Measurements from ENCODE around the gene GNL2. TPM values are rescaled to one million over a fixed set of nuclear protein-coding genes. Genes with fewer than 3 reads are reported as not detected.
"Not testable (repeated sequence)": the region's sequence is repeated elsewhere in the genome, so short reads cannot be mapped to it uniquely, and the experiment has no call there.

The GNL2 gene
- total and polyA plus RNA-seq, 11 donors, result 19.4 to 76.7 (median 25.1) TPM

DNA sequence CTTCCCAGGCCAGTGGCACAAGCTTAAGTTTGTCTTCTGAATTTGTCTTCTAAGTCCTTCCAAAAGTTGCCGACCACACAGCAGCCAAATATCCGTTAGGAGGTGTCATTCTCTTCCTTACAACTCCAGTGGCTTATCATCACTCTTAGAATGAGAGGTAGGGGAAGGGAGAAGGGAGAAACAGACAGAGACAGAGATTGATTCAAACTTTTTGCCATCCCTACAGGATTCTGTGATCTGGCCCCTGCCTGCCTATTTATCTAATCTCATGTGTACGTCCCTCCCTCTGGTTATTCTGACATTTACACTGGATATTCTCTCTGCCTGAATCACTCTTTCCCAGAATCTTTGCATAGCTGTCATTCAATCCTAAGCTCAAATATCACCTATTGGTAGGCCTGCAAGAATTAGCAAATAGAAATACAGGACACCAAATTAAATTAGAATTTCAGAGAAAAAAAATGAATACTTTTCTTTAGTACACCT, 488 bp upstream of the GNL2 start:
- H3K36me3 ChIP-seq, result peaks cover 0 to 30% (median 24%) of the 10 kb centered on the region in 9 donors
- peaks cover 2 to 24% (median 16%) of the 10 kb centered on the region in 12 donors for H3K4me1 ChIP-seq
- TF ChIP-seq POLR2A (IDR thresholded peaks at IDR 0.05), result no peak
- TF ChIP-seq, protein P1, sequence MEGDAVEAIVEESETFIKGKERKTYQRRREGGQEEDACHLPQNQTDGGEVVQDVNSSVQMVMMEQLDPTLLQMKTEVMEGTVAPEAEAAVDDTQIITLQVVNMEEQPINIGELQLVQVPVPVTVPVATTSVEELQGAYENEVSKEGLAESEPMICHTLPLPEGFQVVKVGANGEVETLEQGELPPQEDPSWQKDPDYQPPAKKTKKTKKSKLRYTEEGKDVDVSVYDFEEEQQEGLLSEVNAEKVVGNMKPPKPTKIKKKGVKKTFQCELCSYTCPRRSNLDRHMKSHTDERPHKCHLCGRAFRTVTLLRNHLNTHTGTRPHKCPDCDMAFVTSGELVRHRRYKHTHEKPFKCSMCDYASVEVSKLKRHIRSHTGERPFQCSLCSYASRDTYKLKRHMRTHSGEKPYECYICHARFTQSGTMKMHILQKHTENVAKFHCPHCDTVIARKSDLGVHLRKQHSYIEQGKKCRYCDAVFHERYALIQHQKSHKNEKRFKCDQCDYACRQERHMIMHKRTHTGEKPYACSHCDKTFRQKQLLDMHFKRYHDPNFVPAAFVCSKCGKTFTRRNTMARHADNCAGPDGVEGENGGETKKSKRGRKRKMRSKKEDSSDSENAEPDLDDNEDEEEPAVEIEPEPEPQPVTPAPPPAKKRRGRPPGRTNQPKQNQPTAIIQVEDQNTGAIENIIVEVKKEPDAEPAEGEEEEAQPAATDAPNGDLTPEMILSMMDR (IDR thresholded peaks at IDR 0.05), result no peak
- H3K9me3 ChIP-seq, result no peaks in the 10 kb centered on the region
- ATAC-seq, result peak in 2 of 4 donors; percentile 8 to 35
- no peak for DNase-seq
- peak overlapping the region in 11 of 12 donors; percentile 50 to 84 (median 75) for H3K27ac ChIP-seq
- 0 to 2% (median 0%) methylated on average over 3 of the region's 3 CpGs for WGBS, 4 donors
- H3K27me3 ChIP-seq, result no peaks in the 10 kb centered on the region
- intact Hi-C loops (cut with DNase I), result loop anchor here in 4 of 10 donors (5.0 to 10.0 kb wide), 4 partner anchors 86 to 1239 kb away; partner anchors contain the start of genes C1orf122 (in 1 of the 4), CDCA8 (in 1 of the 4) and YRDC (in 1 of the 4)
- H3K4me3 ChIP-seq, result peak overlapping the region in 11 of 12 donors; percentile 61 to 88 (median 74)

DNA sequence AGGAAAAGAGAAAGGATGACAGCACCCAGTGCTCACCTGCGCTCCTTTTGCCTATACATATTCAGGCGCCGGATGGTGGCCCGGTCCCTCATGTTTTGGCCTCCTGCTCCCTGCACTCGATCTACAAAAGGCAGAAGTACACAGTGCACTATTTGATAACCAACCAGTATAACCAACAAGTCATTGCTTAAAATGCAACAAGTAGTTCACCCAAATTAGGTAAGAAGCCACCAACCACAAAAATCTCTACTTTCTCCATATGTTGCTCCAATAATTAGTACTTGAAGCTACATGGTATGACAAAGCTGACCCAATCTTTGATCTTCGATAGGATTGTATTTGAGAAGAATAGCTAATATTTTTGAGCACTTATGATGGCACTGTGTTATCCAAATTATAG, 2.0 kb downstream of the GNL2 start:
- ATAC-seq, result no peak
- H3K4me1 ChIP-seq, result peaks cover 2 to 24% (median 16%) of the 10 kb centered on the region in 12 donors
- H3K9me3 ChIP-seq, result no peaks in the 10 kb centered on the region
- H3K4me3 ChIP-seq, result no peak overlapping the region
- no peak overlapping the region for H3K27ac ChIP-seq
- H3K27me3 ChIP-seq, result no peaks in the 10 kb centered on the region
- peaks cover 0 to 55% (median 49%) of the 10 kb centered on the region in 9 donors for H3K36me3 ChIP-seq
- intact Hi-C loops (cut with DNase I), result loop anchor here in 4 of 10 donors (2.0 to 10.0 kb wide), 4 partner anchors 36 to 1241 kb away; partner anchors contain the start of genes C1orf122 (in 1 of the 4), DNALI1 (in 1 of the 4), MEAF6 (in 1 of the 4) and YRDC (in 1 of the 4)
- WGBS, 4 donors, result 94 to 95% (median 94%) methylated on average over 6 of the region's 6 CpGs
- TF ChIP-seq POLR2A (IDR thresholded peaks at IDR 0.05), result no peak
- DNase-seq, result no peak

DNA sequence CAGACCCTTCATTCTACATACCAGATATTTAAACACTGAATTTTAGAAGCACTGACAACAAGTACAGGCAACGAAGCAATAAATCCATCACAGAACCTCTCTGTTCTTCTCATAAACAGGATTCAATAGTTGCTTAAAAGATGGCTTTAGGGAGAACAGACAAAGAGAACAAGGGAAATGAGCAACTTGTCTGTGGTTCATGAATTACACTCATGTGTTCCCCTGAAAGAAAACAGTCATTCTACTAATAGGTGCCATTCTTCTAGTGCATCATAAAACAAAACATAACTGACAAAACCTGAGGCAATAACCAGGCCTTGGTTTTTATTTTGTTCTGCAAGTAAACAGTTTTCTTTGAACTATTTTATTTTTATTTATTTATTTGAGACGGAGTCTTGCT, 6.8 kb downstream of the GNL2 start:
- Histone ChIP-seq H3K27me3 (no peaks in the 10 kb centered on the region), H3K4me3 (no peak overlapping the region), H3K4me1 (peaks cover 0 to 4% (median 1%) of the 10 kb centered on the region in 12 donors), H3K36me3 (peaks cover 0 to 100% (median 95%) of the 10 kb centered on the region in 9 donors), H3K9me3 (no peaks in the 10 kb centered on the region), H3K27ac (no peak overlapping the region)
- no peak for DNase-seq
- TF ChIP-seq POLR2A (IDR thresholded peaks at IDR 0.05), result no peak
- TF ChIP-seq, protein P1 (IDR thresholded peaks at IDR 0.05), result no peak
- intact Hi-C loops (cut with DNase I), result no loop called here
- 90 to 95% (median 93%) methylated on average over 2 of the region's 2 CpGs for WGBS, 4 donors
- no peak for ATAC-seq

DNA sequence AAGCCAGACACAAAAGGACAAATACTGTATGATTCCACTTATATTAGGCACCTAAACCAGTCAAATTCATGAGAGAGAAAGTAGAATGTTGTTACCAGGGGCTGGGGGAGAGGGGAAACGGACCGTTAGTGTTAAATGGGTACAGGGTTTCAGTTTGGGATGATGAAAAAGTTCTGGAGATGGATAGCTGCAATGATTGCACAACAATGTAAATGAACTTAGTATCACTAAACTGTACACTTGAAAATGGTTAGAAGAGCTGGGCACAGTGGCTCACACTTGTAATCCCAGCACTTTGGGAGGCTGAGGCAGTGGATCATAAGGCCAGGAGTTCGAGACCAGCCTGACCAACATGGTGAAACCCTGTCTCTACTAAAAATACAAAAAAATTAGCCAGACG, 11.2 kb downstream of the GNL2 start:
- DNase-seq; H3K27me3 ChIP-seq; H3K4me1 ChIP-seq; H3K27ac ChIP-seq; H3K9me3 ChIP-seq; H3K4me3 ChIP-seq; intact Hi-C loops (cut with DNase I); ATAC-seq: not testable (repeated sequence)
- WGBS, 4 donors, result 91 to 96% (median 94%) methylated on average over 4 of the region's 4 CpGs
- peaks cover 0 to 100% (median 98%) of the 10 kb centered on the region in 9 donors for H3K36me3 ChIP-seq

DNA sequence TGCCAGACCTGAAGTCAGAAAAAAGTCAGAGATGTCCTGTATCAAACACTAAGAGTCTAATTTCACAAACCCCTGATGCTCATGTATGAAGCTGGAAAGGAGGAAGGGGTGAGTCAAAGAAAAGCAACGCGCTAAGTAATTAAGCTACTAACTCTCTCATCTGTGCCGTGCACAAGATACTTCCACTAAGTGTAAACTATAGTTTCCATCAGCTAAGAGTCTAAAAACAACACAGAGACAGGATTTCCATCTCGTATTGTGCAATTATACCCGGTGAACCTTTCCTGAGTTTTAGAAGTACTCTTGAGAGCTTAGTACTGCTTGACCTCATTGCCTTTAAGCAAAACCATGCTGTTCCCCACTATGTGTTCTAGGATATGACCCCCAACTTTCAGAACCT, 20.0 kb downstream of the GNL2 start:
- Histone ChIP-seq H3K4me1 (no peaks in the 10 kb centered on the region), H3K36me3 (peaks cover 0 to 100% (median 98%) of the 10 kb centered on the region in 9 donors), H3K27ac (peak overlapping the region in 1 of 12 donors; percentile 33), H3K27me3 (no peaks in the 10 kb centered on the region), H3K4me3 (no peak overlapping the region), H3K9me3 (no peaks in the 10 kb centered on the region)
- DNase-seq, result no peak
- TF ChIP-seq POLR2A (IDR thresholded peaks at IDR 0.05), result no peak
- TF ChIP-seq, protein P1 (IDR thresholded peaks at IDR 0.05), result no peak
- no peak for ATAC-seq
- intact Hi-C loops (cut with DNase I), result no loop called here
- WGBS, 4 donors, result 93 to 97% (median 95%) methylated on average over 5 of the region's 5 CpGs

Data from heart left ventricle (tissue), 16 donors.